NCI-H1436 (cell line): ENCODE data around the gene MYO1A.
"Not testable (repeated sequence)": the region's sequence is repeated elsewhere in the genome, so short reads cannot be mapped to it uniquely, and the experiment has no call there.

Source experiments
- DNase-seq: peaks from one replicate; lab custom pipeline; 2025; lab: John Stamatoyannopoulos, UW

Gene MYO1A

GRCh38 chr12:57087010-57087690 is 37.2 kb upstream of the MYO1A start:
- peak; percentile 87 for DNase-seq

- DNase-seq: peak; percentile 46
Measured at GRCh38 chr12:57086493-57087009, 36.6 kb upstream of the MYO1A start.

- DNase-seq: no peak
Measured at GRCh38 chr12:57085999-57086492, 36.1 kb upstream of the MYO1A start.

GRCh38 chr12:57080855-57081254 is 30.9 kb upstream of the MYO1A start:
- no peak for DNase-seq

- DNase-seq: no peak
Measured at GRCh38 chr12:57079821-57080220, 29.9 kb upstream of the MYO1A start.

- DNase-seq: peak; percentile 100
Measured at GRCh38 chr12:57078519-57079404, 28.8 kb upstream of the MYO1A start, which contains the start of gene NEMP1. NEMP1 (minus strand) TSS chr12:57078791; CDS start chr12:57078745, 46 bp downstream.

GRCh38 chr12:57073566-57074450 is 23.9 kb upstream of the MYO1A start:
- DNase-seq: not testable (repeated sequence)

GRCh38 chr12:57072661-57073060 is 22.7 kb upstream of the MYO1A start:
- no peak for DNase-seq

- DNase-seq: peak; percentile 54
Measured at GRCh38 chr12:57069523-57069922, 19.6 kb upstream of the MYO1A start.

GRCh38 chr12:57066245-57066644 is 16.3 kb upstream of the MYO1A start:
- DNase-seq: no peak

- no peak for DNase-seq
Measured at GRCh38 chr12:57063991-57064685, 14.2 kb upstream of the MYO1A start.

GRCh38 chr12:57058454-57058853 is 8.5 kb upstream of the MYO1A start:
- no peak for DNase-seq

- no peak for DNase-seq
Measured at GRCh38 chr12:57057067-57057751, 7.3 kb upstream of the MYO1A start.

GRCh38 chr12:57055824-57056223 is 5.9 kb upstream of the MYO1A start:
- no peak for DNase-seq

- DNase-seq: not testable (repeated sequence)
Measured at GRCh38 chr12:57053901-57054300, 4.0 kb upstream of the MYO1A start.

- not testable (repeated sequence) for DNase-seq
Measured at GRCh38 chr12:57053146-57053545, 3.2 kb upstream of the MYO1A start.

GRCh38 chr12:57051011-57051410 is 1.1 kb upstream of the MYO1A start:
- no peak for DNase-seq

- DNase-seq: no peak
Measured at GRCh38 chr12:57049119-57049446, 846 bp downstream of the MYO1A start.

GRCh38 chr12:57048423-57049118 is 1.4 kb downstream of the MYO1A start:
- DNase-seq: no peak

GRCh38 chr12:57047981-57048380 is 1.9 kb downstream of the MYO1A start:
- DNase-seq: no peak
